GM23248 (cell line): Measurements from ENCODE around the gene SMIM14. TPM values are rescaled to one million over a fixed set of nuclear protein-coding genes. Genes with fewer than 3 reads are reported as not detected.

ENCODE experiments used
- DNase-seq: peaks from one replicate; pipeline ENCODE4 v3.0.0-alpha.2; 2015
- H2AFZ ChIP-seq: fragments of 200-600 bp; sonication (generic); 2 replicates; pipeline ENCODE4 v1.6.1; 2016; ENCODE audit warnings: antibody characterized with exemption
- H3F3A ChIP-seq: fragments of 200-600 bp; sonication (generic); 2 replicates; pipeline ENCODE4 v1.6.1; 2016; ENCODE audit warnings: mild to moderate bottlenecking, antibody characterized with exemption, mixed run types; ENCODE audit not compliant: insufficient read depth
- H3K27ac ChIP-seq: fragments of 200-600 bp; sonication (generic); 2 replicates; pipeline ENCODE4 v1.5.1; 2016; ENCODE audit warnings: mild to moderate bottlenecking
- H3K27me3 ChIP-seq: fragments of 200-600 bp; sonication (generic); replicated peaks from 2 replicates; pipeline ENCODE4 v1.6.1; 2016; ENCODE audit warnings: mild to moderate bottlenecking; ENCODE audit not compliant: insufficient read depth
- H3K36me3 ChIP-seq: fragments of 200-600 bp; sonication (generic); 2 replicates; pipeline ENCODE4 v1.6.1; 2016; ENCODE audit warnings: low read depth, mild to moderate bottlenecking
- H3K4me1 ChIP-seq: fragments of 200-600 bp; sonication (generic); 2 replicates; pipeline ENCODE4 v1.6.1; 2016; ENCODE audit warnings: mild to moderate bottlenecking; ENCODE audit not compliant: insufficient read depth
- H3K4me2 ChIP-seq: fragments of 200-600 bp; sonication (generic); one replicate; pipeline ENCODE4 v1.6.1; 2016; ENCODE audit warnings: mild to moderate bottlenecking; ENCODE audit not compliant: unreplicated experiment
- H3K4me3 ChIP-seq: fragments of 200-600 bp; sonication (generic); 2 replicates; pipeline ENCODE4 v1.5.1; 2016; ENCODE audit warnings: mild to moderate bottlenecking
- H3K79me2 ChIP-seq: fragments of 200-600 bp; sonication (generic); 2 replicates; pipeline ENCODE4 v1.6.1; 2016; ENCODE audit warnings: mild to moderate bottlenecking; ENCODE audit not compliant: insufficient read depth
- H3K9ac ChIP-seq: fragments of 200-600 bp; sonication (generic); 2 replicates; pipeline ENCODE4 v1.6.1; 2016; ENCODE audit warnings: mild to moderate bottlenecking
- H3K9me2 ChIP-seq: fragments of 200-600 bp; sonication (generic); 2 replicates; pipeline ENCODE4 v1.6.1; 2016; ENCODE audit warnings: mixed run types, mild to moderate bottlenecking, moderate library complexity; ENCODE audit not compliant: insufficient read depth
- H3K9me3 ChIP-seq: fragments of 200-600 bp; sonication (generic); one replicate; pipeline ENCODE4 v1.6.1; 2017; ENCODE audit warnings: low read depth
- H4K20me1 ChIP-seq: fragments of 200-600 bp; sonication (generic); 2 replicates; pipeline ENCODE4 v1.6.0; 2016; ENCODE audit not compliant: insufficient read depth
- EZH2 ChIP-seq: fragments of 200-600 bp; sonication (generic); IDR thresholded peaks from 2 replicates; pipeline ENCODE4 v1.6.1; 2018; ENCODE audit warnings: antibody characterized with exemption, mild to moderate bottlenecking; ENCODE audit not compliant: insufficient read depth, poor library complexity, severe bottlenecking
- EZH2phosphoT487 ChIP-seq: fragments of 200-600 bp; sonication (generic); IDR thresholded peaks from 2 replicates; pipeline ENCODE4 v1.6.1; 2018; ENCODE audit warnings: antibody characterized with exemption, moderate library complexity, mild to moderate bottlenecking, low read depth; ENCODE audit not compliant: insufficient read depth
- WGBS, 2 experiments: methylation state at CpG; one replicate each; pipeline ENCODE4 v1.1.6; 2015 to 2017; ENCODE audit warnings: low lambda C conversion rate in 2 of 2, low coverage in 1 of 2; ENCODE audit errors: missing lambda C conversion rate in 2 of 2; 5-methylcytosine and 5-hydroxymethylcytosine counted together
- in situ Hi-C: fragments of 300-500 bp; cut with MboI; formaldehyde crosslinking; loops from 2 replicates; pipeline ENCODE4 v1.15.0; 2020
- polyA plus RNA-seq: library from polyadenylated mRNA; unstranded; fragments of >200 nt; fragmentation: Nextera tagmentation; extraction: Ambion mirVana; gene quantifications from 2 replicates; pipeline ENCODE4 v1.2.1, GENCODE V29; 2016
- total RNA-seq: library from RNA; depleted of rRNA; stranded (reverse); fragments of >200 nt; shearing (Covaris generic); gene quantifications from 2 replicates; pipeline ENCODE4 v1.2.3, GENCODE V29; 2014

Gene SMIM14
- total and polyA plus RNA-seq, 2 experiments from 2014 or later: 54.5 to 147 TPM

- Histone ChIP-seq H3K4me1 (peaks cover 9% of the 10 kb centered on the region), H3K4me2 (no peak overlapping the region)
- 87 to 90% methylated on average over 5 of the region's 5 CpGs for whole genome bisulfite sequencing, 2 experiments
Observed at GRCh38 chr4:39562792-39563191, 75.9 kb downstream of the SMIM14 start.

GRCh38 chr4:39559626-39560025, 79.0 kb downstream of the SMIM14 start:
- Histone ChIP-seq H3K4me3 (no peak overlapping the region), H3K9me3 (no peaks in the 10 kb centered on the region), H3K79me2 (no peaks in the 10 kb centered on the region), H3K4me1 (no peaks in the 10 kb centered on the region), H3K9me2 (no peaks in the 10 kb centered on the region), H2AFZ (no peak overlapping the region), H3K27ac (no peak overlapping the region), H3K4me2 (no peak overlapping the region), H3K27me3 (no peaks in the 10 kb centered on the region), H3F3A (peaks cover 5% of the 10 kb centered on the region), H4K20me1 (no peaks in the 10 kb centered on the region), H3K36me3 (peaks cover 4% of the 10 kb centered on the region; the same call in 1 of the 2 replicates), H3K9ac (no peak overlapping the region)
- 83 to 87% methylated on average over 9 of the region's 9 CpGs for WGBS, 2 experiments
- TF ChIP-seq EZH2phosphoT487: no peak
- TF ChIP-seq EZH2: no peak
- DNase-seq: peak; percentile 30
- in situ Hi-C loops: no loop called here

More at GRCh38 chr4:39562792-39563191, 75.9 kb downstream of the SMIM14 start:
- no peaks in the 10 kb centered on the region for H4K20me1 ChIP-seq
- H3K9me2 ChIP-seq: no peaks in the 10 kb centered on the region
- no peaks in the 10 kb centered on the region for H3K79me2 ChIP-seq
- DNase-seq: no peak
- peaks cover 13% of the 10 kb centered on the region; the same call in 1 of the 2 replicates for H3K36me3 ChIP-seq
- no peaks in the 10 kb centered on the region for H3K9me3 ChIP-seq
- H3K27ac ChIP-seq: no peak overlapping the region
- no peak overlapping the region for H3K9ac ChIP-seq
- TF ChIP-seq EZH2 (no peak), EZH2phosphoT487 (no peak)
- H2AFZ ChIP-seq: no peak overlapping the region
- in situ Hi-C loops: no loop called here
- peaks cover 28% of the 10 kb centered on the region for H3F3A ChIP-seq
- H3K4me3 ChIP-seq: no peak overlapping the region
- H3K27me3 ChIP-seq: no peaks in the 10 kb centered on the region

GRCh38 chr4:39555472-39555871, 83.2 kb downstream of the SMIM14 start:
- in situ Hi-C loops: no loop called here
- TF ChIP-seq EZH2phosphoT487 (no peak), EZH2 (no peak)
- Histone ChIP-seq H3K4me2 (no peak overlapping the region), H3K9me2 (no peaks in the 10 kb centered on the region), H3K27ac (no peak overlapping the region), H3F3A (no peaks in the 10 kb centered on the region), H3K36me3 (no peaks in the 10 kb centered on the region), H3K4me1 (no peaks in the 10 kb centered on the region), H2AFZ (no peak overlapping the region), H3K27me3 (no peaks in the 10 kb centered on the region), H3K9ac (no peak overlapping the region), H3K79me2 (no peaks in the 10 kb centered on the region), H3K4me3 (no peak overlapping the region), H3K9me3 (no peaks in the 10 kb centered on the region), H4K20me1 (no peaks in the 10 kb centered on the region)
- DNase-seq: no peak
- 87 to 91% methylated on average over 3 of the region's 3 CpGs for WGBS, 2 experiments

GRCh38 chr4:39548425-39549067, 90.1 kb downstream of the SMIM14 start:
- peaks cover 24% of the 10 kb centered on the region for H3K4me1 ChIP-seq
- no peaks in the 10 kb centered on the region for H3K36me3 ChIP-seq
- H3K4me2 ChIP-seq: no peak overlapping the region
- H3F3A ChIP-seq: peaks cover 31% of the 10 kb centered on the region
- H3K9ac ChIP-seq: peak overlapping the region; percentile 1; the same call in 1 of the 2 replicates
- no peak for TF ChIP-seq EZH2
- TF ChIP-seq EZH2phosphoT487: no peak
- DNase-seq: peak; percentile 42
- no peaks in the 10 kb centered on the region for H3K9me2 ChIP-seq
- peak overlapping the region; percentile 46 for H3K27ac ChIP-seq
- H3K27me3 ChIP-seq: no peaks in the 10 kb centered on the region
- in situ Hi-C loops: no loop called here
- no peaks in the 10 kb centered on the region; the same call in 1 of the 2 replicates for H3K79me2 ChIP-seq
- no peaks in the 10 kb centered on the region for H4K20me1 ChIP-seq
- no peak overlapping the region for H3K4me3 ChIP-seq
- no peaks in the 10 kb centered on the region for H3K9me3 ChIP-seq
- 94 to 100% methylated on average over 3 of the region's 3 CpGs for WGBS, 2 experiments
- H2AFZ ChIP-seq: no peak overlapping the region
